Endodermal cell (in vitro differentiated cells): Measurements from ENCODE around the gene ABCG1. TPM values are rescaled to one million over a fixed set of nuclear protein-coding genes. Genes with fewer than 3 reads are reported as not detected.

Experiments
- DNase-seq: peaks from one replicate; pipeline ENCODE4 v3.0.0-alpha.2; 2017
- H3K27ac ChIP-seq: 2 replicates; pipeline ENCODE4 v1.5.1; 2013; ENCODE audit warnings: mild to moderate bottlenecking, low read depth, low read length, moderate library complexity
- H3K27me3 ChIP-seq: 2 replicates; pipeline ENCODE4 v1.6.1; 2013; ENCODE audit warnings: mild to moderate bottlenecking, low read length, moderate library complexity; ENCODE audit not compliant: insufficient read depth, control insufficient read depth, poor library complexity, severe bottlenecking
- H3K36me3 ChIP-seq: 2 replicates; pipeline ENCODE4 v1.7.0; 2013; ENCODE audit warnings: mild to moderate bottlenecking, low read length, moderate library complexity; ENCODE audit not compliant: control insufficient read depth, insufficient read depth
- H3K4me1 ChIP-seq: one replicate; pipeline ENCODE4 v1.7.0; 2013; ENCODE audit warnings: low read length; ENCODE audit not compliant: control insufficient read depth, insufficient read depth
- H3K4me3 ChIP-seq: 2 replicates; pipeline ENCODE4 v1.5.1; 2013; ENCODE audit warnings: mild to moderate bottlenecking, low read length, moderate library complexity
- H3K9ac ChIP-seq: 2 replicates; pipeline ENCODE4 v1.6.1; 2013; ENCODE audit warnings: mild to moderate bottlenecking, low read length, moderate library complexity; ENCODE audit not compliant: poor library complexity, severe bottlenecking; ENCODE audit errors: extremely low read depth
- H3K9me3 ChIP-seq: 2 replicates; pipeline ENCODE4 v1.6.1; 2013; ENCODE audit warnings: mild to moderate bottlenecking, low read length, moderate library complexity; ENCODE audit not compliant: control insufficient read depth
- H3K27ac Mint-ChIP-seq: 2 replicates; pipeline ENCODE4 v1.8.0; 2020; ENCODE audit warnings: mixed read lengths
- H3K27me3 Mint-ChIP-seq: 2 replicates; pipeline ENCODE4 v1.8.0; 2021; ENCODE audit warnings: mild to moderate bottlenecking, mixed read lengths; ENCODE audit not compliant: insufficient read depth
- H3K36me3 Mint-ChIP-seq: 2 replicates; pipeline ENCODE4 v1.8.0; 2020; ENCODE audit warnings: low read depth, mixed read lengths
- H3K4me1 Mint-ChIP-seq: 2 replicates; pipeline ENCODE4 v1.8.0; 2020; ENCODE audit warnings: mixed read lengths
- H3K4me3 Mint-ChIP-seq: 2 replicates; pipeline ENCODE4 v1.8.0; 2020; ENCODE audit warnings: mild to moderate bottlenecking, moderate library complexity, mixed read lengths
- H3K9me3 Mint-ChIP-seq: 2 replicates; pipeline ENCODE4 v1.8.0; 2020; ENCODE audit warnings: mild to moderate bottlenecking, mixed read lengths
- CTCF ChIP-seq: fragments of 200-600 bp; sonication (generic); conservative IDR thresholded peaks from 2 replicates; pipeline ENCODE4 v1.5.0; 2021; ENCODE audit warnings: antibody characterized with exemption, mild to moderate bottlenecking
- WGBS, 2 experiments: methylation state at CpG; one replicate each; pipeline versions ENCODE4 v1.1.5 to v1.1.7; 2013; ENCODE audit warnings: missing lambda C conversion rate in 2 of 2, mixed read lengths in 1 of 2; ENCODE audit not compliant: insufficient coverage in 1 of 2, insufficient read length in 1 of 2; 5-methylcytosine and 5-hydroxymethylcytosine counted together
- total RNA-seq, 2 donors: library from RNA; stranded (reverse); fragmentation: NEBNext Ultra II Directional in 1 of 2; extraction: Animal tissue kit (Norgen Biotek cat#: 25700) in 1 of 2; gene quantifications; 2 replicates in 1 of 2; 3 replicates in 1 of 2; pipeline ENCODE4 v1.2.1, GENCODE V29; 2021

The ABCG1 gene
- total RNA-seq, 2 donors from 2014 or later: 1.6 to 5.4 TPM

- Histone ChIP-seq H3K9me3 (no peaks in the 10 kb centered on the region), H3K4me3 (no peak overlapping the region), H3K9ac (no peak overlapping the region), H3K4me1 (no peaks in the 10 kb centered on the region), H3K27ac (no peak overlapping the region), H3K36me3 (no peaks in the 10 kb centered on the region), H3K27me3 (no peaks in the 10 kb centered on the region)
- peaks cover 5% of the 10 kb centered on the region for H3K27me3 Mint-ChIP-seq
- DNase-seq: no peak
- H3K4me1 Mint-ChIP-seq: no peaks in the 10 kb centered on the region
- no peak overlapping the region for H3K4me3 Mint-ChIP-seq
- no peaks in the 10 kb centered on the region for H3K36me3 Mint-ChIP-seq
- TF ChIP-seq CTCF: no peak
- no peak overlapping the region for H3K27ac Mint-ChIP-seq
- 95 to 99% methylated on average over 7 to 8 of the region's 8 CpGs for WGBS, 2 experiments
- peaks cover 7% of the 10 kb centered on the region for H3K9me3 Mint-ChIP-seq
Observed at GRCh38 chr21:42190486-42190863, 28.5 kb upstream of the ABCG1 start.

GRCh38 chr21:42191064-42191463 is 27.9 kb upstream of the ABCG1 start:
- Mint-ChIP-seq H3K27me3 (peaks cover 5% of the 10 kb centered on the region), H3K4me1 (no peaks in the 10 kb centered on the region), H3K27ac (no peak overlapping the region), H3K36me3 (no peaks in the 10 kb centered on the region), H3K9me3 (peaks cover 1% of the 10 kb centered on the region), H3K4me3 (no peak overlapping the region)
- DNase-seq: no peak
- Histone ChIP-seq H3K9ac (no peak overlapping the region), H3K27ac (no peak overlapping the region), H3K9me3 (no peaks in the 10 kb centered on the region), H3K4me1 (no peaks in the 10 kb centered on the region), H3K36me3 (no peaks in the 10 kb centered on the region), H3K27me3 (no peaks in the 10 kb centered on the region), H3K4me3 (no peak overlapping the region)
- TF ChIP-seq CTCF: no peak
- WGBS, 2 experiments: 90 to 100% methylated on average over 4 to 5 of the region's 5 CpGs

- no peaks in the 10 kb centered on the region for H3K4me1 Mint-ChIP-seq
- no peak overlapping the region for H3K9ac ChIP-seq
- 88 to 91% methylated on average over 14 to 21 of the region's 21 CpGs for WGBS, 2 experiments
- H3K9me3 ChIP-seq: no peaks in the 10 kb centered on the region
- DNase-seq: no peak
- no peaks in the 10 kb centered on the region for H3K4me1 ChIP-seq
- H3K36me3 Mint-ChIP-seq: no peaks in the 10 kb centered on the region
- no peak for TF ChIP-seq CTCF
- H3K27ac Mint-ChIP-seq: no peak overlapping the region
- H3K27ac ChIP-seq: no peak overlapping the region
- no peak overlapping the region for H3K4me3 Mint-ChIP-seq
- H3K9me3 Mint-ChIP-seq: no peaks in the 10 kb centered on the region
- peaks cover 5% of the 10 kb centered on the region for H3K27me3 Mint-ChIP-seq
- H3K27me3 ChIP-seq: no peaks in the 10 kb centered on the region
- H3K4me3 ChIP-seq: no peak overlapping the region
- H3K36me3 ChIP-seq: no peaks in the 10 kb centered on the region
Observed at GRCh38 chr21:42191696-42192595, 27.0 kb upstream of the ABCG1 start.
